Common myeloid progenitor, CD34-positive (primary cell): ENCODE measurements around the gene P2RX6.

Experiments used
- CTCF ChIA-PET: fragments of 350-600 bp; sonication (Branson Sonifier 250); formaldehyde crosslinking; loops from one replicate; lab custom pipeline; 2021; ENCODE audit warnings: antibody characterized with exemption; lab: Charles Lee
- POLR2A ChIA-PET: fragments of 350-600 bp; sonication (Branson Sonifier 250); formaldehyde crosslinking; loops from one replicate; lab custom pipeline; 2021; ENCODE audit warnings: antibody characterized with exemption; lab: Charles Lee
- DNase-seq, 3 donors: peaks; one replicate each; pipeline versions ENCODE4 v3.0.0 to v3.0.0-alpha.2; 2013
- H3K27ac ChIP-seq, 2 experiments: 1 replicate in 1 of 2; 2 replicates in 1 of 2; pipeline ENCODE4 v1.7.0; 2013; ENCODE audit warnings: inconsistent platforms in 2 of 2, low read length in 2 of 2, mild to moderate bottlenecking in 2 of 2, low read depth in 1 of 2, moderate library complexity in 1 of 2; ENCODE audit not compliant: severe bottlenecking in 2 of 2, insufficient read depth in 1 of 2, poor library complexity in 1 of 2
- H3K27me3 ChIP-seq, 5 experiments: replicated peaks in 2 of 5; 1 replicate in 3 of 5; 2 replicates in 2 of 5; pipeline versions ENCODE4 v1.6.1 to v1.7.0; 2013; ENCODE audit warnings: low read length in 4 of 5, mild to moderate bottlenecking in 2 of 5, moderate library complexity in 2 of 5, inconsistent platforms in 1 of 5; ENCODE audit not compliant: insufficient read depth in 5 of 5, control insufficient read depth in 4 of 5
- H3K36me3 ChIP-seq, 4 experiments: 1 replicate in 2 of 4; 2 replicates in 2 of 4; pipeline versions ENCODE4 v1.6.1 to v1.7.0; 2013; ENCODE audit warnings: low read length in 3 of 4, control low read depth in 1 of 4, mild to moderate bottlenecking in 1 of 4; ENCODE audit not compliant: control insufficient read depth in 4 of 4, insufficient read depth in 4 of 4
- H3K4me1 ChIP-seq, 4 experiments: 1 replicate in 3 of 4; 2 replicates in 1 of 4; pipeline versions ENCODE4 v1.6.1 to v1.7.1; 2013; ENCODE audit warnings: low read length in 3 of 4, mild to moderate bottlenecking in 3 of 4, control low read depth in 1 of 4, inconsistent platforms in 1 of 4, moderate library complexity in 1 of 4; ENCODE audit not compliant: control insufficient read depth in 4 of 4, insufficient read depth in 4 of 4; ENCODE audit errors: control extremely low read depth in 1 of 4
- H3K4me3 ChIP-seq, 7 experiments: 1 replicate in 4 of 7; 2 replicates in 3 of 7; pipeline versions ENCODE4 v1.5.1 to v1.7.0; 2013; ENCODE audit warnings: mild to moderate bottlenecking in 7 of 7, low read length in 6 of 7, moderate library complexity in 6 of 7, inconsistent platforms in 2 of 7, low read depth in 2 of 7, control low read depth in 1 of 7; ENCODE audit not compliant: insufficient read depth in 4 of 7, control insufficient read depth in 1 of 7; ENCODE audit errors: extremely low read depth in 1 of 7
- H3K9me3 ChIP-seq, 5 experiments: 1 replicate in 4 of 5; 2 replicates in 1 of 5; pipeline versions ENCODE4 v1.6.1 to v1.7.1; 2013; ENCODE audit warnings: low read length in 4 of 5, mild to moderate bottlenecking in 2 of 5, inconsistent platforms in 1 of 5, low read depth in 1 of 5, moderate library complexity in 1 of 5; ENCODE audit not compliant: control insufficient read depth in 4 of 5, insufficient read depth in 2 of 5; ENCODE audit errors: control extremely low read depth in 1 of 5
- WGBS: methylation state at CpG from one replicate; pipeline ENCODE4 v1.1.5; 2013; ENCODE audit not compliant: insufficient coverage; 5-methylcytosine and 5-hydroxymethylcytosine counted together

The P2RX6 gene

DNA sequence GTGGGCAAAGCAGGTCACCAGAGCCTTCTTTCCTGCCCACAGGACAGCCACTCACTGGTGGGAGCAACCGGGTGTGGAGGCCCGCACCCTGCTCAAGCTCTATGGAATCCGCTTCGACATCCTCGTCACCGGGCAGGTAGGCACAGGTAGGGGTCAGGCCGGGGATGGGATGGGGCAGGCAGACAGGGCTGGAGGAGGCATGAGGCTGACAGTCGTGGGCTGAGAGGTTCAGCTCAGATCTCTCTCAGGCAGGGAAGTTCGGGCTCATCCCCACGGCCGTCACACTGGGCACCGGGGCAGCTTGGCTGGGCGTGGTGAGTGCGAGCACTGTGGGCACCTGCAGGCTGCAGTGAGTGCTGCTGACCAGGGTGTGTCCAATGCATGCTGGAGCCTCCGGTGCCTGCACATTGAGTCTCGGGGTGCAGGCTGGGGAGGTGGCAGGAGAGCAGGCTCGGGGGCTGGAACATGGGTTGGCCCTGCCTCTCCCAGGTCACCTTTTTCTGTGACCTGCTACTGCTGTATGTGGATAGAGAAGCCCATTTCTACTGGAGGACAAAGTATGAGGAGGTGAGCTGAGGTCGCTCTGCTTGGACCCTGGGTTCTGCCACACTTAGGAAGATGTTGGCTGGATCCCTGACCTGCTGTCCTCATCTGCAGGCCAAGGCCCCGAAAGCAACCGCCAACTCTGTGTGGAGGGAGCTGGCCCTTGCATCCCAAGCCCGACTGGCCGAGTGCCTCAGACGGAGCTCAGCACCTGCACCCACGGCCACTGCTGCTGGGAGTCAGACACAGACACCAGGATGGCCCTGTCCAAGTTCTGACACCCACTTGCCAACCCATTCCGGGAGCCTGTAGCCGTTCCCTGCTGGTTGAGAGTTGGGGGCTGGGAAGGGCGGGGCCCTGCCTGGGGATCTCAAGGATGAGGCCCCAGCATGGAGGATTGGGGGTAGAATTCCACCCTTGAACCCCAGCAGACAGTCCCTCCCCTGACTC, 11.1 kb downstream of the P2RX6 start:
- WGBS = 96% methylated on average over 24 of the region's 27 CpGs
- no peak overlapping the region for H3K4me3 ChIP-seq
- DNase-seq = no peak
- H3K9me3 ChIP-seq = no peaks in the 10 kb centered on the region
- ChIA-PET POLR2A (interaction anchor here (1.2 kb wide), 1 partner anchor 31 kb away, joined by 5 read pairs; no protein-coding TSS in a partner anchor), CTCF (interaction anchor here (1.0 to 1.3 kb wide), 2 partner anchors 140 to 222 kb away, joined by 3 read pairs; no protein-coding TSS in a partner anchor)
- H3K4me1 ChIP-seq = peaks cover 0 to 4% (median 0%) of the 10 kb centered on the region in 4 experiments
- H3K27me3 ChIP-seq = peaks cover 0 to 7% (median 4%) of the 10 kb centered on the region in 5 experiments
- no peaks in the 10 kb centered on the region for H3K36me3 ChIP-seq
- H3K27ac ChIP-seq = no peak overlapping the region

DNA sequence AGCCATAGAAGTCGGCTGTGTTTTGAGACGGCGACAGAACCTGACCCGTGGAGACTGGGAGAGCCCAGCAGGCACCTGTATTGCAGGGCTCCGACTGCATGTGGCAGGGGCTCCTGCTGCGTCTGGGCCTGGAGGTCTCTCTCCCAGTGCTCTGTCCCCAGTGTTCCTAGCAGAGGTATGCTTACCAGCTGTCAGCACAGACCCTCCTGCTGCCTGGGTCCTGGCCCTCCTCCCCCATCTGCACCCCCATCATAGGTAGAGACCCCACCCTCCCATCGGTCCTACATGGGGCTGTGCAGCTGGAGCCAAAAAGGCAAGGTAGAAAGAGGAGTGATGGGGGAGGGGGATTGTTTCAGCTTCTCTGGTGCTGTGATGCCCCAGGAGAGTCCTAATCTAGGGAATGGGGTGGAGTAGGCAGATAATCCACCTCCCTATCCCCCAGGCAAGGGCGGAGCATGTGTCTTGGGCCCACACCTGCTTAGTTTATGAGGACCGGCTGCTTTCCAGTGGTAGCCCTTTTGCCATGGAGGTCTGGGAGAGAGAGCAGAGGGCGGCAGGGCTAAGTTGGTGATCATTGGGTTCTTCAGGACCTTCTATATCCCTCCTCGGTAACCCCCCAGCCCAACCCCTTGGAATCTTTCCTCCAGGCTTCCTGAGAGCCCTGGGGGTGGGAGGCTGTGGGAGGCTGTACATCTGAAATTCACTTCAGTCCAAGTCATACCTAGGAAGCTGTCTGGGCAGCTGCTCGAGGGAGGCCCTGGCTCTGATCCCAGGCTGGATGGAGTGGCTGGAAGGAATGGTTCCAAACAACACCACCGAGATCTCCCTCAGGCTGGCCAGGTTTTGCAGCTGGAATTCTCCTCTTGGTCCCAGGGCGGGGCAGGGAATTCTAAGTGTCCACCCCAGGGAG, 12.1 kb downstream of the P2RX6 start:
- 86% methylated on average over 6 of the region's 14 CpGs for WGBS
- POLR2A ChIA-PET = no interaction called here

DNA sequence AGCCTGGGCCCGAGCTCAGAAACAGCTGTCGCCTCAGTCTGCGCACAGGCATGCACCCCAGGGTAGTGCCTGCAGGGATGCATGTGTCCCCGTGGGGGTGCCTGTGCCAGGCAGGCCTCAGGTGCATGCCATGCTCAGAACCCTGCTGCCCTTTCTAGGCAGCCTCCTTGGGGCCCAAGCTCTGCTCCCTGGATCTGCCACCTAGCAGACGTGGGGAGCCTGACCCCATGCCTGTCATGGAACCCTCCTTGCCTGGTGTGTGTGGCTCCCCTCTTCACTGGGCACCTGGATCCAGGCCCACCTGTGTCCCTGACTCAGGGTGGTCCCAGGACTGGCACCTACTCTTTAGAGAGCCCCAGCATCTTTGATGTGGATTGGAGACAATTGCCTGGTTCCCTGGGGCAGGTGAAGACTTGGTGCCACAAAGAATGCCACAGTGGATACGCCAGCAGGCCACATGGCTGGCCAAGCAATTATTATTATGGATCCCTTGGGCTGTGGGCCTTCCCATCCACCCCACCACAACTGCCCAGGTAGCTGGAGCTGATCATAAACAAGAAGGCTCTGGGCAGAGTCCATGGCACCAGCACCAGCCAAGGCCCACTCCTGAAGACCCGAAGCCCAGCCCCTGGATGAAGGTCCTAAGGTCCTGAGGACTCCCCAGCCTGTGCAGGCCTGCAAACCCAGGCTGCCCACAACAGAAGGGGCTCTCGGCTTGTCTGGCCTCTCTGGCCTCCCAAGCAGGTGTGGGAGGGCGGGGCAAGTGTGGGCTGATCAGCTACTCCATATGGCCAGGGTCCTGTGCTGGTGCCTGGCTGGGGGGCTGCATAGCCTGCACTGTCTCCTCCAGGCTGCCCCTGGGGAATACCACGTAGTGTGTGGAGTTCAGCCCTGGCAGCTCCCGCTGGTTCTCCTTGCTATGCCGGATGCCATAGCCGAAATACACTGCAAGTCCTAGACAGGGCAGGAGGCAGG, 13.6 kb downstream of the P2RX6 start:
- H3K27ac ChIP-seq = no peak overlapping the region
- ChIA-PET CTCF (interaction anchor here (0.8 kb wide), 1 partner anchor 12 kb away, joined by 3 read pairs; no protein-coding TSS in a partner anchor), POLR2A (interaction anchor here (0.6 kb wide), 1 partner anchor 1544 kb away, joined by 3 read pairs; no protein-coding TSS in a partner anchor)
- H3K27me3 ChIP-seq = peaks cover 0 to 26% (median 10%) of the 10 kb centered on the region in 5 experiments
- WGBS = 95% methylated on average over 11 of the region's 13 CpGs
- no peaks in the 10 kb centered on the region for H3K36me3 ChIP-seq
- H3K9me3 ChIP-seq = no peaks in the 10 kb centered on the region
- peaks cover 0 to 12% (median 5%) of the 10 kb centered on the region in 4 experiments for H3K4me1 ChIP-seq
- H3K4me3 ChIP-seq = no peak overlapping the region
- DNase-seq = no peak

More for the DNA sequence above, 12.1 kb downstream of the P2RX6 start:
- no peak for DNase-seq
- Histone ChIP-seq H3K27me3 (peaks cover 0 to 15% (median 5%) of the 10 kb centered on the region in 5 experiments), H3K27ac (no peak overlapping the region), H3K4me1 (peaks cover 0 to 9% (median 3%) of the 10 kb centered on the region in 4 experiments), H3K4me3 (no peak overlapping the region), H3K9me3 (no peaks in the 10 kb centered on the region), H3K36me3 (no peaks in the 10 kb centered on the region)
- CTCF ChIA-PET = interaction anchor here (0.8 to 1.3 kb wide), 3 partner anchors 10 to 223 kb away, joined by 3 read pairs; no protein-coding TSS in a partner anchor

DNA sequence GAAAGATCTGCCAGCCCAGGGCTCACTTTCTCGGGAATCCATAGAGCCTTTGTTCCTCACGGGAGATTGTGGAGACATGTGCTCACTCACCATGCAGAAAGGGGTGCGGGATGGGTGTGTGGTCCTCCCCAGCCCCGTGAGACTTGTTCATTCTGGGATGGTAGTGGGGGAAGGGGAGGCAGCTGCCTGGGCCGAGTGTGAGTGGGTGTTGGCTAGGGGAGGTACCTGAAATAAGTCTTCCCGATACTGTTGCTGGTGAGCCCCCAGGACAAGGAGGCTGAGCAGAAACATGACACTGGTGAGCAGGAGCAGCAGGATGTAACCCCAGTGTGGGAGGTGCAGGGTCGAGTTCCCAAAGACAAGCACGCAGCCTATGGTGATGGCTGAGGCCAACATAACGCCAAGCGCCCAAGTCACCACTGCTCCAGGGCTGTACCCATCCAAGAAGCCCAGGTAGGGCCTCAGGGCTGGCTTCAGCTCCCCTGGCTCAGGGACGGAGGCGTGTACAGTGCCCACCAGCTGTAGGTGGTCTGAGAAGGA, 14.6 kb downstream of the P2RX6 start:
- CTCF ChIA-PET = no interaction called here
- H3K27me3 ChIP-seq = peaks cover 0 to 27% (median 15%) of the 10 kb centered on the region in 5 experiments
- H3K36me3 ChIP-seq = no peaks in the 10 kb centered on the region
- H3K27ac ChIP-seq = no peak overlapping the region
- no peak overlapping the region for H3K4me3 ChIP-seq
- H3K4me1 ChIP-seq = peaks cover 0 to 12% (median 5%) of the 10 kb centered on the region in 4 experiments
- 90% methylated on average over 12 of the region's 12 CpGs for WGBS
- H3K9me3 ChIP-seq = no peaks in the 10 kb centered on the region
- DNase-seq = no peak
- POLR2A ChIA-PET = no interaction called here

DNA sequence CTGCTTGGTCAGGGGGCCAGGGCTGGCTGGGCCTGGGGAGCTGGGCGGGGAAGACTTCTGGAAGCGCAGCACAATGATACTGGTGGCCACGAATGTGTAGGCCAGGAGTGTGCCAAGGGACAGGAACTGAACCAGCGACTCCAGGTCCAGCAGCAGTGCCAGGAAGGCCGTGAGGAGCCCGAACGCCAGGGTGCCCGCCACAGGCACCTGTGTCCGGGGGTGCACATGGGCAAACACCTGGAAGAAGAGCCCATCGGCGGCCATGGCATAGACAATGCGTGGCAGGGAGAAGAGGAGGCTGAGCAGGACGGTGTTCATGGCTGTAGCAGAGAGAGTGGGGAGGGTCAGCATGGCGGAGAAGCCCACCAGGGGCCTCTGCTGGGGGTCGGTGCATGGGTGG, 15.1 kb downstream of the P2RX6 start:
- WGBS = 97% methylated on average over 14 of the region's 15 CpGs
- no peak overlapping the region for H3K4me3 ChIP-seq
- POLR2A ChIA-PET = no interaction called here

More for the DNA sequence above, 15.1 kb downstream of the P2RX6 start:
- H3K27me3 ChIP-seq = peaks cover 0 to 27% (median 15%) of the 10 kb centered on the region in 5 experiments
- no peak overlapping the region for H3K27ac ChIP-seq
- H3K9me3 ChIP-seq = no peaks in the 10 kb centered on the region
- no peaks in the 10 kb centered on the region for H3K36me3 ChIP-seq
- no peak for DNase-seq
- peaks cover 0 to 12% (median 5%) of the 10 kb centered on the region in 4 experiments for H3K4me1 ChIP-seq
- CTCF ChIA-PET = no interaction called here
